HepG2 (cell line): Measurements from ENCODE around the gene ZC3H4. TPM values are rescaled to one million over a fixed set of nuclear protein-coding genes. Genes with fewer than 3 reads are reported as not detected.
A peak's percentile ranks its signal among the peaks of the same experiment; 100 is the strongest.

ENCODE experiments used
- ATF7-NPFF ChIP-seq: sonication (generic); formaldehyde crosslinking; IDR thresholded peaks from 2 replicates; pipeline ENCODE4 v1.8.1; 2023; ENCODE audit warnings: mild to moderate bottlenecking, low read depth, missing genetic modification reagents, moderate library complexity
- HMGXB4 ChIP-seq, 2 experiments: sonication (generic) in 1 of 2; formaldehyde crosslinking in 1 of 2; IDR thresholded peaks; 2 replicates each; pipeline versions ENCODE4 v1.4.0 to v1.6.1; 2018 to 2020; ENCODE audit warnings: missing genetic modification reagents in 2 of 2, borderline replicate concordance in 1 of 2, low read depth in 1 of 2, mild to moderate bottlenecking in 1 of 2, missing biosample characterization in 1 of 2
- SIN3B ChIP-seq: fragments of 150-350 bp; IDR thresholded peaks from 2 replicates; pipeline ENCODE4 v1.6.1; 2014; ENCODE audit warnings: low read length
- TARDBP ChIP-seq: sonication (generic); formaldehyde crosslinking; IDR thresholded peaks from 2 replicates; pipeline ENCODE4 v1.8.0; 2022; ENCODE audit warnings: mild to moderate bottlenecking, missing genetic modification reagents
- ZNF121 ChIP-seq: sonication (generic); formaldehyde crosslinking; IDR thresholded peaks from 2 replicates; pipeline ENCODE4 v1.5.0; 2020; ENCODE audit warnings: mild to moderate bottlenecking, missing genetic modification reagents
- ZNF382 ChIP-seq: sonication (generic); formaldehyde crosslinking; IDR thresholded peaks from 2 replicates; pipeline ENCODE4 v1.5.0; 2020; ENCODE audit warnings: missing genetic modification reagents, mild to moderate bottlenecking, borderline replicate concordance
- ZNF766 ChIP-seq: sonication (generic); formaldehyde crosslinking; IDR thresholded peaks from 2 replicates; pipeline ENCODE4 v1.5.0; 2020; ENCODE audit warnings: missing genetic modification reagents, borderline replicate concordance
- polyA plus RNA-seq, 8 experiments: library from polyadenylated mRNA; depleted of rRNA in 3 of 8; stranded (reverse) in 7 of 8; unstranded in 1 of 8; fragments of >200 nt; fragmentation: Illumina TruSeq in 4 of 8; extraction: Trizol in 4 of 8; gene quantifications; 2 replicates each; pipeline versions ENCODE4 v1.2.1 to v1.2.3, GENCODE V29; 2011 to 2016; ENCODE audit warnings: low read depth in 4 of 8, missing spikeins in 1 of 8, mixed read lengths in 1 of 8; ENCODE audit not compliant: insufficient read depth in 1 of 8
- total RNA-seq, 5 experiments: library from RNA; depleted of rRNA; stranded (reverse); fragments of >200 nt; fragmentation: Illumina TruSeq; extraction: Trizol; gene quantifications; 2 replicates each; pipeline ENCODE4 v1.2.3, GENCODE V29; 2016; ENCODE audit warnings: low read depth in 1 of 5
- TF ChIP-seq, protein P1 (sequence below): sonication (generic); formaldehyde crosslinking; IDR thresholded peaks from 2 replicates; pipeline ENCODE4 v1.4.0; 2020; ENCODE audit warnings: missing genetic modification reagents
- TF ChIP-seq, protein P2 (sequence below): sonication (generic); formaldehyde crosslinking; IDR thresholded peaks from 2 replicates; pipeline ENCODE4 v1.8.1; 2023; ENCODE audit warnings: mild to moderate bottlenecking, missing genetic modification reagents, borderline replicate concordance
- TF ChIP-seq, protein P3 (sequence below): sonication (generic); formaldehyde crosslinking; IDR thresholded peaks from 2 replicates; pipeline ENCODE4 v1.9.0; 2021; ENCODE audit warnings: mild to moderate bottlenecking, missing genetic modification reagents
- TF ChIP-seq, protein P4 (sequence below): IDR thresholded peaks from 2 replicates; pipeline ENCODE4 v1.6.1; 2016; ENCODE audit warnings: missing compliant biosample characterization, missing genetic modification reagents, borderline replicate concordance

ZC3H4 gene
- total and polyA plus RNA-seq, 2 of the 13 experiments (the other 11 are each of a cell fraction or from before 2014, with no cell fraction given), result 1.8 to 10.7 TPM

DNA sequence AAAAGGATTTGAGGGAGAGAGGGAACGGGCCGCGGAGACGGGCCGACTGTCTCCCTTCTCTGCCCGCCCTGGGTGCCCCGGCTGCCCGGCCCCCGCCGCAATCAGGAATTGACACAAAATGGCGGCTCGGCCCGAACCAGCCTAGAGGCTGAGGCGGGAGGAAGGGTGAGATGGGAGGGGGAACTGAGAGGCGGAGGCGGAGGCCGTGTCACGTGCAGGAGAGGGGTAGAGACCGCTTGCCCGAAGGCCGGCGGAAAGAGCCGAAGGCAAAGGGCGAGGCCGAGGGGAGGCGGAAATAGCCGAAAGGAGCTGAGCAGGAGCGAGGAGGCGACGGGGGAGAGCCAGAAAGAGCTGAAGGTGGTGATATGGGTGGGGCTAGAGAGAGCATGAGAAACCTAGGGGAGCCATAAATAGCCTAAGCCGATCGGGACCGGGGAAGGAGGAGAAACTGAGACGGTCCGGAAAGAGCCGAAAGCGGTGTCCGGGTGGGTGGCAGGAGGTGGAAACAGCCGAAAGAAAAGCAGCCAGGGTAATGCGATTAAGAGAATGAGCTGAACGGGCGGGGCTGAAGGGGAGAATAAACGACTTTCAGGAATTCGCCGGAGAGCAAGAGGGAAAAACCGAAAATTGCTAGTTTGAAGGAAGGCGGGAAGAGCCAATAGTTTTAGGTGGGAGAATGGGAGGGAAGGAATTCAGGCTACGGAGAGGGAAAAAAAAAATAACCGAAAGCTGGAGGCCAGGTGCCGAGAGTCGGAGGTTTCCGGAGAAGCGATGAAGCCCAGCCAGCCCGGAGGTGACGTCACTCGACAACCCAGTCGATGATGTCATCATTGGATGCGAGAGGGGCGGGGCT, at the start of gene ZC3H4 (continued):
- TF ChIP-seq, protein P1, sequence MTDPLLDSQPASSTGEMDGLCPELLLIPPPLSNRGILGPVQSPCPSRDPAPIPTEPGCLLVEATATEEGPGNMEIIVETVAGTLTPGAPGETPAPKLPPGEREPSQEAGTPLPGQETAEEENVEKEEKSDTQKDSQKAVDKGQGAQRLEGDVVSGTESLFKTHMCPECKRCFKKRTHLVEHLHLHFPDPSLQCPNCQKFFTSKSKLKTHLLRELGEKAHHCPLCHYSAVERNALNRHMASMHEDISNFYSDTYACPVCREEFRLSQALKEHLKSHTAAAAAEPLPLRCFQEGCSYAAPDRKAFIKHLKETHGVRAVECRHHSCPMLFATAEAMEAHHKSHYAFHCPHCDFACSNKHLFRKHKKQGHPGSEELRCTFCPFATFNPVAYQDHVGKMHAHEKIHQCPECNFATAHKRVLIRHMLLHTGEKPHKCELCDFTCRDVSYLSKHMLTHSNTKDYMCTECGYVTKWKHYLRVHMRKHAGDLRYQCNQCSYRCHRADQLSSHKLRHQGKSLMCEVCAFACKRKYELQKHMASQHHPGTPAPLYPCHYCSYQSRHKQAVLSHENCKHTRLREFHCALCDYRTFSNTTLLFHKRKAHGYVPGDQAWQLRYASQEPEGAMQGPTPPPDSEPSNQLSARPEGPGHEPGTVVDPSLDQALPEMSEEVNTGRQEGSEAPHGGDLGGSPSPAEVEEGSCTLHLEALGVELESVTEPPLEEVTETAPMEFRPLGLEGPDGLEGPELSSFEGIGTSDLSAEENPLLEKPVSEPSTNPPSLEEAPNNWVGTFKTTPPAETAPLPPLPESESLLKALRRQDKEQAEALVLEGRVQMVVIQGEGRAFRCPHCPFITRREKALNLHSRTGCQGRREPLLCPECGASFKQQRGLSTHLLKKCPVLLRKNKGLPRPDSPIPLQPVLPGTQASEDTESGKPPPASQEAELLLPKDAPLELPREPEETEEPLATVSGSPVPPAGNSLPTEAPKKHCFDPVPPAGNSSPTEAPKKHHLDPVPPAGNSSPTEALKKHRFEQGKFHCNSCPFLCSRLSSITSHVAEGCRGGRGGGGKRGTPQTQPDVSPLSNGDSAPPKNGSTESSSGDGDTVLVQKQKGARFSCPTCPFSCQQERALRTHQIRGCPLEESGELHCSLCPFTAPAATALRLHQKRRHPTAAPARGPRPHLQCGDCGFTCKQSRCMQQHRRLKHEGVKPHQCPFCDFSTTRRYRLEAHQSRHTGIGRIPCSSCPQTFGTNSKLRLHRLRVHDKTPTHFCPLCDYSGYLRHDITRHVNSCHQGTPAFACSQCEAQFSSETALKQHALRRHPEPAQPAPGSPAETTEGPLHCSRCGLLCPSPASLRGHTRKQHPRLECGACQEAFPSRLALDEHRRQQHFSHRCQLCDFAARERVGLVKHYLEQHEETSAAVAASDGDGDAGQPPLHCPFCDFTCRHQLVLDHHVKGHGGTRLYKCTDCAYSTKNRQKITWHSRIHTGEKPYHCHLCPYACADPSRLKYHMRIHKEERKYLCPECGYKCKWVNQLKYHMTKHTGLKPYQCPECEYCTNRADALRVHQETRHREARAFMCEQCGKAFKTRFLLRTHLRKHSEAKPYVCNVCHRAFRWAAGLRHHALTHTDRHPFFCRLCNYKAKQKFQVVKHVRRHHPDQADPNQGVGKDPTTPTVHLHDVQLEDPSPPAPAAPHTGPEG (CRISPR knock-in tag), result no peak
- TF ChIP-seq ZNF121 (no peak), SIN3B (no peak), ATF7-NPFF (CRISPR knock-in tag) (no peak; the same call in none of the 2 replicates), HMGXB4 (CRISPR knock-in tag; IDR thresholded peaks at IDR 0.05; ENCODE audit: borderline replicate concordance in 1 of 2, low read depth in 1 of 2) (peak; percentile 4 to 43), ZNF766 (CRISPR knock-in tag) (0 out of 2 replicates have a peak, but pooled peaks have one; percentile 27), ZNF382 (CRISPR knock-in tag) (no peak), TARDBP (CRISPR knock-in tag) (peak; percentile 51)
- TF ChIP-seq, protein P2, sequence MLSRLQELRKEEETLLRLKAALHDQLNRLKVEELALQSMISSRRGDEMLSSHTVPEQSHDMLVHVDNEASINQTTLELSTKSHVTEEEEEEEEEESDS (CRISPR knock-in tag), result no peak
- TF ChIP-seq, protein P3, sequence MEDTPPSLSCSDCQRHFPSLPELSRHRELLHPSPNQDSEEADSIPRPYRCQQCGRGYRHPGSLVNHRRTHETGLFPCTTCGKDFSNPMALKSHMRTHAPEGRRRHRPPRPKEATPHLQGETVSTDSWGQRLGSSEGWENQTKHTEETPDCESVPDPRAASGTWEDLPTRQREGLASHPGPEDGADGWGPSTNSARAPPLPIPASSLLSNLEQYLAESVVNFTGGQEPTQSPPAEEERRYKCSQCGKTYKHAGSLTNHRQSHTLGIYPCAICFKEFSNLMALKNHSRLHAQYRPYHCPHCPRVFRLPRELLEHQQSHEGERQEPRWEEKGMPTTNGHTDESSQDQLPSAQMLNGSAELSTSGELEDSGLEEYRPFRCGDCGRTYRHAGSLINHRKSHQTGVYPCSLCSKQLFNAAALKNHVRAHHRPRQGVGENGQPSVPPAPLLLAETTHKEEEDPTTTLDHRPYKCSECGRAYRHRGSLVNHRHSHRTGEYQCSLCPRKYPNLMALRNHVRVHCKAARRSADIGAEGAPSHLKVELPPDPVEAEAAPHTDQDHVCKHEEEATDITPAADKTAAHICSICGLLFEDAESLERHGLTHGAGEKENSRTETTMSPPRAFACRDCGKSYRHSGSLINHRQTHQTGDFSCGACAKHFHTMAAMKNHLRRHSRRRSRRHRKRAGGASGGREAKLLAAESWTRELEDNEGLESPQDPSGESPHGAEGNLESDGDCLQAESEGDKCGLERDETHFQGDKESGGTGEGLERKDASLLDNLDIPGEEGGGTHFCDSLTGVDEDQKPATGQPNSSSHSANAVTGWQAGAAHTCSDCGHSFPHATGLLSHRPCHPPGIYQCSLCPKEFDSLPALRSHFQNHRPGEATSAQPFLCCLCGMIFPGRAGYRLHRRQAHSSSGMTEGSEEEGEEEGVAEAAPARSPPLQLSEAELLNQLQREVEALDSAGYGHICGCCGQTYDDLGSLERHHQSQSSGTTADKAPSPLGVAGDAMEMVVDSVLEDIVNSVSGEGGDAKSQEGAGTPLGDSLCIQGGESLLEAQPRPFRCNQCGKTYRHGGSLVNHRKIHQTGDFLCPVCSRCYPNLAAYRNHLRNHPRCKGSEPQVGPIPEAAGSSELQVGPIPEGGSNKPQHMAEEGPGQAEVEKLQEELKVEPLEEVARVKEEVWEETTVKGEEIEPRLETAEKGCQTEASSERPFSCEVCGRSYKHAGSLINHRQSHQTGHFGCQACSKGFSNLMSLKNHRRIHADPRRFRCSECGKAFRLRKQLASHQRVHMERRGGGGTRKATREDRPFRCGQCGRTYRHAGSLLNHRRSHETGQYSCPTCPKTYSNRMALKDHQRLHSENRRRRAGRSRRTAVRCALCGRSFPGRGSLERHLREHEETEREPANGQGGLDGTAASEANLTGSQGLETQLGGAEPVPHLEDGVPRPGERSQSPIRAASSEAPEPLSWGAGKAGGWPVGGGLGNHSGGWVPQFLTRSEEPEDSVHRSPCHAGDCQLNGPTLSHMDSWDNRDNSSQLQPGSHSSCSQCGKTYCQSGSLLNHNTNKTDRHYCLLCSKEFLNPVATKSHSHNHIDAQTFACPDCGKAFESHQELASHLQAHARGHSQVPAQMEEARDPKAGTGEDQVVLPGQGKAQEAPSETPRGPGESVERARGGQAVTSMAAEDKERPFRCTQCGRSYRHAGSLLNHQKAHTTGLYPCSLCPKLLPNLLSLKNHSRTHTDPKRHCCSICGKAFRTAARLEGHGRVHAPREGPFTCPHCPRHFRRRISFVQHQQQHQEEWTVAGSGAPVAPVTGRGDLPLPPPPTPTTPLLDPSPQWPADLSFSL, result no peak
- TF ChIP-seq, protein P4, sequence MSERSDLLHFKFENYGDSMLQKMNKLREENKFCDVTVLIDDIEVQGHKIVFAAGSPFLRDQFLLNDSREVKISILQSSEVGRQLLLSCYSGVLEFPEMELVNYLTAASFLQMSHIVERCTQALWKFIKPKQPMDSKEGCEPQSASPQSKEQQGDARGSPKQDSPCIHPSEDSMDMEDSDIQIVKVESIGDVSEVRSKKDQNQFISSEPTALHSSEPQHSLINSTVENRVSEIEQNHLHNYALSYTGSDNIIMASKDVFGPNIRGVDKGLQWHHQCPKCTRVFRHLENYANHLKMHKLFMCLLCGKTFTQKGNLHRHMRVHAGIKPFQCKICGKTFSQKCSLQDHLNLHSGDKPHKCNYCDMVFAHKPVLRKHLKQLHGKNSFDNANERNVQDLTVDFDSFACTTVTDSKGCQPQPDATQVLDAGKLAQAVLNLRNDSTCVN (CRISPR knock-in tag), result 0 out of 2 replicates have a peak, but pooled peaks have one; percentile 20
